Fibroblast of skin of right biceps (primary cell): ENCODE measurements around the gene PRSS21.
A peak's percentile ranks its signal among the peaks of the same experiment; 100 is the strongest.

Source experiments
- DNase-seq: peaks from one replicate; pipeline ENCODE4 v3.0.0-alpha.2; 2013

PRSS21 gene

DNA sequence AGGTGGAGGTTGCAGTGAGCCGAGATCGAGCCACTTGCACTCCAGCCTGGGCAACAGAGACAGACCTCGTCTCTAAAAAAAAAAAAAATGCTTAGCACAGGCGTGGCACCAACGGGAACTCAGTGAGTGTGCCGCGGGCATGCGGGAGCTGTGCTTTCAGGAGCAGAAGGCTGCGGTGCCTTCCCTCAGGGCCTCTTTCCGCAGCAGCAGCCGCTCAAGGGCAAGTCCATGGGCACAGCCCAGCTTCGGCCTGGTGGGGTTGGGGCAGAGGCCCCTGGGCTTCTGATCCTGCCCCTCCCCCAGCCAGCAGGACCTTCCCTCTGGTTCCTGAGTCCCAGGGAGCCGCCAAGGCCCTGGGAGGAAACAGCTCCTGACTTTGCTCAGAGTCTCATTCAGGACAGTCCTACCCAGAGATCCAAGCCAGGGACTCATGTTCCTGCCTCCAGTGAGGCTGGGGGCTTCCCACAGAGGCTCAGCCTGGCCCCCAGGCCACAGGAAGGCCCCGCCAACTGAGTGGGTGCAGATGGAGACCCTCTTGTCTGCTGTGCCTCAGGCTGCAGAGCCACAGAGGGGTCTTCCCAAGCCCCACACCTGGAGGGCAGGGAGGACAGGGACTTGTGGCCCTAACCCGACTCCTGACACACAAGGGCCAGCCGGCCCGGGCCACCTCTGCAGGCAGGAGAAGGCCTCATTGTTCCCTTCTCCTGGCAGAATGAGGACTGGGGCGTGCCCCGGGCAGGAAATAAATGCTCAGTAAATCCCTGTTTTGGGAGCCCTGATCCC is 9.7 kb downstream of the PRSS21 start:
- no peak for DNase-seq

DNA sequence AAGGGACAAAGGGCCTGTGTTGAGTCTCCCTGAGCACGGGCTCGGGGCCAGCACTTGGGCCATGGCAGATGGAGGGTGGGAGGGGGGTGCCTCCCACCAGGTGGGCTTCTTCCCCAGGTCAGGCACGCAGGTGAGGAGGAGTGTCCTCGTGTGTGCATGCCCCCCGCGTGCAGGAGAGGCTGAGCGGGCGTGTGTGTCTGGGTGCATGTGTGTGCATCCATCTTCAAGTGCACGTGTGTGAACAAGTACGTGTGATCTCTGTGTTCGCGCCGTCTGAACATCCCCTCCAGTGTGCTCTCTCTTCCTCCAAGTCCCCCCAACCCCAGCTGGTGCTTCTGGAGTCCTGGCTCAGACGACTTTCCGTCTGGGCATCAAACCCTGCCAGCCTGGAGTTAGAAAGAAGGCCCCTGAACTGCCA is 10.3 kb downstream of the PRSS21 start:
- no peak for DNase-seq

DNA sequence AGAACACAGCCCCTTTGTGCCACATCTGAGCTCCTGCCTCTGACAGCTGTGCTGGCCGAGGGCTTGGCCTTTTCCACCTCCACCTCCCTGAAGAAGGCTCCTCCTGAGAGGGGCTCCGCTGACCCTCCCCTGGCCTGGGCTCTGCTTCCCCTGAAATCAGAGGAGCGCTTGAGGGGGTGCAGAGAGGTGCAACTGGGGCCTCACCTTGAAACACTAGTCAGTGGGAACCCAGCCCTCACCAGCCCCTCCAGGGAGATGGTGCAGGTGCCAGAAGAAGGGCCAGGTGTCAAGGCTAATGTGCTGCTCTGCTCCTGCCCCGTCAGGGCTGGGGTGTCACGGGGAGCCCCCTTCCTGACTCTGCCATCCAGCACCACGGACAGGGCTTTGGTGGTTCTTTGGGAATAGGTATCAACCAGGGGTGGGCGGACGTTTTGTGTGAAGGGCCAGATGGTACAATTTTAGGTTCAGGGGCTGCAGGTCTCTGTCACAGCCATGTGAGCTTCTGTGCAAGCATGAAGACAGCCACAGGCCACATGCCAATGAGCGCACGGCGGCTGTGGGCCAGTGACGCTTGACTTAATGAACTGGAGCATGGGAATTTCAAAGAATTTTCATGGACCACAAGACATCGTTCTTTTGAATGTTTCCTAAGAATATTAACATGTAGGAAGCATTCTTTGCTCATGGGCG is 10.9 kb downstream of the PRSS21 start:
- no peak for DNase-seq

DNA sequence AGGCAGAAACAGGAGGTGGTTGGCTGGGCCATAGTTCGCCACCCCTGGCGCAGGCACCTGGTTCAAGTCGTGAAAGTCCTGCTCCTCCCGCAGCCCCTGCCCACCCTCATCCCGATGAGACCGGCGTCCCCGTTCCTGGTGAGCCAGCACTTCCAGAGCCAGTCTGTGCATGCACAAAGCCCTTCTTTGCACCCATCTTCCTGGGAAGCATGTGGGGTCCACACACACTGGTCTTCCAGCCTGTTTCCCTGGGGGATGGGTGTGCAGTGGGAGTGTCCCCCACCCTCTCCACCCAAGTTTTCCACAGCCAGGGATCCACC is 11.4 kb downstream of the PRSS21 start:
- no peak for DNase-seq

DNA sequence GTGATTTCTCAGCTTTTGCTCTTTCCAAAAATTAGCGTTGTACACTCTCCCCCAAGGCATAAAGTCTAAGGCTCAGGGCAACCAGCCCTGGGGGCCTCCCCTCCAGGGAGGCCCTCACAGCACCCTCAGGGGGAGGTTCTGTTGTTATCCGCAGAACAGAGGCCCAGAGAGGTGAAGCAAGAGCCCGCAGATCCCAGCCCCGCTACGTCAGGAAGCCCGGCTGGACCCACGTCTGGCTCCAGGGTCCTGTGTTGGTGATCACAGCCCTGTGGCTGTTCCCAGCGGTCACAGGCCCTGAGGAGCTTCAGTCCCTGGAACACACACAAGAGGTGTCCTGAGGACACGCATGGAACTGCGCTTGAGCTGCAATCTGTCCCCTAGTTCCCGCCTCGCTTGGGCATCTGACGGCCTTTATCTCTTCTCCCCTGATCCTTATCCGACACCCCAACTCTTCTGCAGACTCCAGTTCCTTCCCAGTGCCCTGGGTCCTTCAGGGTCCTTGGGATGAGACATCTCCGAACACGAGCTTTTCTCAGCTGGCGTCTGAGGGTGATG is 11.9 kb downstream of the PRSS21 start:
- no peak for DNase-seq

DNA sequence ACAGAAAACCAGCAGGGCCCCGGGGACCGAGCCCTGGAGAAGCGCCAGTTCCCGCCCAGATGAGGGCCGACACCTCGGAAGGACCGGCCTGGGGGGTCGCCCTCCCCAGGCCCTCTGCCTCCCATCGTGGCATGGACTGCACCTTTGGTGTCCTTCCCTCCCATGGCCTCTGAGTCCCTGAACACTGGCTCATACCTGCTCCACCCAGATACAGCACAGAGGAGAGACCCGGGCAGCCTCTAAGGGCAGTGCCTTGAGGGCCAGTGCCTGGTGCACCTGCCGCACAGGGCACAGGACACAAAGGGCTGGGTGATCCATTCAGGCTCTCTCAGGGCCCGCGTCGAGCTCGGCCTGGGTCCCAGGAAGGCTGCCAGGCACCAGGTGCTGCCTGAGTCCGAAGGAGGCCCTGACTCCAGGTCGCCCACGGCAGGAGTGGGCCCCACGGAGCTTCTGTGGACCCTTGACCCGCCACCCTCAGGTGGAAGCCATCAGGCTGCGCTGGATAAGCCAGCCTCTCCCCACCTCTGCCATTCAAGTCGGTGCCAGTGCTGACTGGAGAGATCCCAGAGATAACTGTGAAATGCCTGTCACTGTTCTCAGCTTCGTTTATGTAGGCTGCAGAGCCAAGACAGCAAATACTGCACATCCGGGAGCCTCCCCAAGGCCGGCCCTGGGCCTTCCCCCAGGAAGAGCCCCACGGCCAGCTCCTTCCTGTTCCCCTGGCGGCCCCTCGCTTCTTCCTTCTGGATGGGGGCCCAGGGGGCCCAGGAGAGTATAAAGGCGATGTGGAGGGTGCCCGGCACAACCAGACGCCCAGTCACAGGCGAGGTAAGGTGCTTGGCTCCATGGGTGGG is 12.7 kb downstream of the PRSS21 start, which contains the start of gene ZG16B:
TSS of gene ZG16B (plus strand) at position 803 of the 854 bp plus-strand sequence. CDS start 139 bp downstream, outside the sequence.
- no peak for DNase-seq

DNA sequence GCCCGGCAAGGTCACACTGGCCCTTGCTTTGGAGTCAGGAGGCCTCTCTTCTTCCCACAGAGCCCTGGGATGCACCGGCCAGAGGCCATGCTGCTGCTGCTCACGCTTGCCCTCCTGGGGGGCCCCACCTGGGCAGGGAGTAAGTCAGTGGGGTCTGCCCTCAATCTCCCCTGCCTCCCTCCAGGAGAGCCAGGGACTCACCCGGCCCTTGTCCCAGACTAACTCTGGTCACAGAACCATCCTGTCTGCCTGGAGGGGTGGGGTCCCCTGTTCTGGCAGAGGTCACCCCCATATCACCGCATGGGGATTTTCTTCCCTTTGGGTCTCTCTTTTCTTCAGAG is 13.3 kb downstream of the PRSS21 start:
- no peak for DNase-seq

DNA sequence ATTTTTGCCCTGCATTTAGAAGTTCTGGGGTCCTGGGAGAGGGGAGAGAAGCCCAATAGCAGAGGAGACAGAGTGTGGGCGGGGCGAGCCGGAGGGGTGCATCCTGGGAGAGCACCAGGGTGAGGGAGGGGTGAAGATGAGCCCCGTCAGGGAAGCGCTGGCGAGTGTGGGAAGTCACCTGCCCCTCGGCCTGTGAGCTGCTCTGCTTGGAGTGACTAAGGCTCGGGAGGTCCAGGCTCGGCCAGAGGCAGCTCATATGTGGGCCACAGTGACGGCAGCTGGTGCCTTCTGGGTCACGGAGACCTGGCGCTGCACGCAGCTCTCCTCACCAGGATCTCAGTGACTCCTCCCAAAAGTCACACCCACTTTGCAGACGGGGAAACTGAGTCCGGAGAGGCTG is 14.2 kb downstream of the PRSS21 start:
- no peak for DNase-seq

DNA sequence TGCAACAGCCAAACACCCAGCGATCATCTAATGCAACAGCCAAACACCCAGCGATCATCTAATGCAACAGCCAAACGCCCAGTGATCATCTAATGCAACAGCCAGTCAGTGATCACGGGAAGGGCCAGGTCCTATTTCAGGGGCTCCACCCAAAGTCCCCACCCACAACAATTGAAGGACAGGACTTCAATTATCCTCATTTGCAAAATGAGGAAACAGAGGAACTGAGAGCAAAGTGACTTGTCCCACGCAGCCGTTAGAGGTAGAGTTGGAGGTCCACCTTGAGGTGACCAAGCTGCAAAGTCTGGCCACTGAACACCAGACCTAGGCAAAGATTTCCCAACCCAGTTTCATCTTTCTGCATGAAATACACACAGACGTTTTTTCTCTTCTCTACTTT is 16.7 kb downstream of the PRSS21 start:
- no peak for DNase-seq

DNA sequence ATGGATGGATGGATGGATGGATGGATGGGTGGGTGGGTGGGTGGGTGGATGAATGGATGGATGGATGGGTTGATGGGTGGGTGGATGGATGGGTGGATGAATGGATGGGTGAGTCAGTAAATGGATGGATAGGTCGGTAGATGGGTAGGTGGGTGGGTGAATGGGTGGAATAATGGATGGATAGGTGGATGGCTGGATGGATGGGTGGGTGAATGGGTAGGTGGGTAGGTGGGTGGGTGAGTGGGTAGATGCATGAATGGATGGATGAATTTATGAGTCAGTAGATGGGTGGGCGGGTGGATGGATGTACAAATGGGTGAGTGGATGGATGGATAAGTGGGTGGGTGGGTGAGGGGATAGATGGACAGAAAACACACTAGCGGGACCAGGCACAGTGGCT is 17.9 kb downstream of the PRSS21 start:
- no peak for DNase-seq

DNA sequence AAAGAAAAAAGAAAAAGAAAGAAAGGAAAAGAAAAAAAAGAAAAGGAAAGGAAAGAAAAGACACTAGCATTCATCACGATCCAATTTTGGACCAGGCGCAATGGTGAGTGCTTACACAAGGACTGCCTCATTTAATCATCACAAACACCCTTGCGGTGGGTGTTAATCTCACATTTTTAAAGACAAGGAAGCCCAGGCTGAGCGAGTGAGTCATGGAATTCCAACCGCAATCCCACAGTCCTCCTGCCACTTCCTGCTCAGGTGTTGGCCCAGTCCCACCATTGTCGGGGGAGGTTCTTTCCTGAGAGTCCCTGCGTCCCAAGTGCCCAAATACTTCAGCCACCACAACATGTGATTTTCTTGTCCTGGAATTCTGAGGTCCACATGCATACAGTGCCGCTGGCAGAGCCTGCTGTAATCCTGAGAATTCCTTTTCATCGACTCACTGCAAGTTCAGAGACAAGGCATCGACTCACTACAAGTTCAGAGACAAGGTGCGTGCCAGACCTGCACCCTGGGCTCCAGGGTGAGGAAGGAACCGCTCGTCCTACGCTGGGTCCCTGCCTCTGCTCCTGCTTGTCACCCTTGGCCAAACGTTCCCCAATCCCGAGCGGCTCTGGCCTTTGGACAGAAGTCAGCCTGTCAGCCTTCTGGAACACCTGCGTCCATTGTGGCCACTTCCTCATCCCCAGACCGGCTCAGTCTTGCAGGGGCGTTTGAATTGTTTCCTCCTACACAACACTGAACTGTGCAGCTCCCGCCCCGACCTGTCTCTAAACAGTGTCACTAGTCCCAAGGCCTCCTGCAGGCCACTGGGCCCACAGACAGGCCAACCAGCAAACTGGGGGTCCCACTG is 18.8 kb downstream of the PRSS21 start:
- DNase-seq, result peak; percentile 100

DNA sequence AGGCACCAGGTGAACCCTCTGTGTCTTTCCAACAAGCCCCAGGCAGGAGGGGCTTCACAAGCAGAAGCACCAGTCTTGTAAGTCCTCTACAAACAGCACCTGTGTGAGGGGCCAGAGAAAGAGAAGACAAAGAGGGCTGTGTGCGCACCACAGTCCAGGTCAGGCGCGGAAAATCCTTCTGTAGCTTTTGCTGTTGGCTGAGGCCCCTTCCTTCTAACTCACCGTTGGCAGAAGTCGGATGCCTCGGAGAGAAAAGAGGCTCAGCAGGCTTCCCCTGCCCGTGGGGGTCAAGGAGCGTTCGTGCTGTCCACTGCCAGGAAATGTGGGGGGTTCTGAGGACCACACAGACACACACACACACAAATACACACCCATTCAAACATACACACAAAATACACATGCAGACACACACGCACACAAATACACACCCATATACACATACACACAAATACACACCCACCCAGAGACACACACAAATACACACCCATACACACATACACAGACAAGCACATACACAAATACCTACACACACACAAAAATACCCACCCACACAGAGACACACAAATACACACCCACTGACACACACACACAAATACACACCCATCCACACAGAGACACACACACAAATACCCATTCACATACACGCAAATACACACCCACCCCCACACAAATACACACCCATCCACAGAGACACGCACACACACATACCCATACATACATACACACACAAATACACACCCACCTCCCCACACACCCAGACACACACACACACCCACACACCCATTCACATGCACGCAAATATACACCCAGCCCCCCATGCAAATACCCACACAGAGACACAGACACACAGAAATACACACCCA is 19.8 kb downstream of the PRSS21 start:
- no peak for DNase-seq

DNA sequence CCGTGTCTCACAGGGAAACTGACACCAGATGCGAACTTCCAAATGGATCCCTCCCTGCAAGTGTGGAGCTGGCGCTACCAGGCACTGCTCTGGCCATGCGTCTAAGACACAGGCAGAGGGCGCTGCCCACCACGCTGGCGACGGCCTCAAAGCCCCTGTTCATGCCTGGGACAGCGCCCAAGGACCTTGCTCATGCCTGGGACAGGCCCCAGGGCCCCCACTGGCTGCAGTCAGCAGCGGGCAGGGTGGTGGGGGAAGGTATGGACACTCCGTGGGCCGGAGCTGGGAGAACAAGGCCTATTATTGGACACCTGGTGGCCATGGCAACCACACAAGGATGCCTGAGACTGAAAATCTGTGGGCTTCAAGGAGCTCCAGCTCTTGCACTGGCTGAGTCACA is 21.9 kb downstream of the PRSS21 start:
- DNase-seq, result peak; percentile 75

DNA sequence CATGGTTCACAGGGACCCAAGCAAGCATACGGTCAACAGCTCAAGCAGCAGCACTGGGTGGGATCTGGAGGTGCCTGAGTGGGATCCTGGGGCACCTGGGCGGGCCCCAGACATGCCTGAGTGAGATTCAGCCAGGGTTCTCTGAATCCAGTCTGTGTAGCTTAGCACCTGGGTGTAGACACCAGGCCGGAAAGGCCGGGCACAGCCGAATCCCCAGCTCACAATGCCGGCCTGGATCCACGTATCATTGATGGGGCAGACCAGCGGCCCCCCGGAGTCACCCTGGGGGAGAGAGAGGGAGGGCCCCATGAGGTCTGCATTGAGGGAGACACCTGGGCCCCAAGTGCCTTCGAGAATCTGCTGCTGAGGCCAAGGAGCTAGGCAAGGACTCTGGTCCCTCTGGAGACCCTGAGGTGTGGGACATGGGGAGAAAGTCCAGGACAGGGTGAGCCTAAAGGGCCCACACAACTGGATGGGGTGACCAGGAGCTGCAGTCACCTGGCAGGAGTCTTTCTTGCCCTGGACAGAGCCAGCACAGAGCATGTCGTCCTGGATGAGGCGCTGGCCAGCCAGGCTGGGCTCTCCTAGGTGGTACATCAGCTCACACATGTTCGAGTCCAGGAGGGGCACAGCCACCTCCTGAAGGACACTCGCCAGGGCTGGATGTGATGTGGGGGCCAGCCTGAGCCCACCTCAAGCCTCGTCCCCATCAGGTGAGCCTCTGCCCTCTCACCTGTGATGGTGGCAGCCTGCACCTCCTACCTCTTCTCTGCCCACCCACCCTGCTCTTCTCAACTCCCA is 22.8 kb downstream of the PRSS21 start:
- DNase-seq, result no peak

DNA sequence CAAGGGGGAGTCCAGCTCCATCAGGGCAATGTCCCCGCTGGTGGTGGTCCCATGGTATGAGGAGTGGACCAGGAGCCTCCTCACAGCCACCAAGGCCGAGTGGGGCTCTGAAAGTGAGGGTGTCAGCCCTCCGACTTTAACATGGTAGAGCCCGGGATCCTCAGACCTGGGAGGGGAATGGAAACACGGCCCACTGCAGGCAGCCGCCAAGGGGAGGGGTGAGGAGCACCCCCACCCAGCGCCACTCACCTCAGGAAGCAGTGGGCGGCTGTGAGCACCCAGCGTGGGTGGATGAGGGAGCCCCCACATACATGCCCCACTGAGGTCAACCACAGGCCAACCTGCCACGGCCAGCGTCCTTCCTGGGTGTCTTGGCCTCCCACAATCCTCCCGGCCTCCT is 23.9 kb downstream of the PRSS21 start:
- no peak for DNase-seq

DNA sequence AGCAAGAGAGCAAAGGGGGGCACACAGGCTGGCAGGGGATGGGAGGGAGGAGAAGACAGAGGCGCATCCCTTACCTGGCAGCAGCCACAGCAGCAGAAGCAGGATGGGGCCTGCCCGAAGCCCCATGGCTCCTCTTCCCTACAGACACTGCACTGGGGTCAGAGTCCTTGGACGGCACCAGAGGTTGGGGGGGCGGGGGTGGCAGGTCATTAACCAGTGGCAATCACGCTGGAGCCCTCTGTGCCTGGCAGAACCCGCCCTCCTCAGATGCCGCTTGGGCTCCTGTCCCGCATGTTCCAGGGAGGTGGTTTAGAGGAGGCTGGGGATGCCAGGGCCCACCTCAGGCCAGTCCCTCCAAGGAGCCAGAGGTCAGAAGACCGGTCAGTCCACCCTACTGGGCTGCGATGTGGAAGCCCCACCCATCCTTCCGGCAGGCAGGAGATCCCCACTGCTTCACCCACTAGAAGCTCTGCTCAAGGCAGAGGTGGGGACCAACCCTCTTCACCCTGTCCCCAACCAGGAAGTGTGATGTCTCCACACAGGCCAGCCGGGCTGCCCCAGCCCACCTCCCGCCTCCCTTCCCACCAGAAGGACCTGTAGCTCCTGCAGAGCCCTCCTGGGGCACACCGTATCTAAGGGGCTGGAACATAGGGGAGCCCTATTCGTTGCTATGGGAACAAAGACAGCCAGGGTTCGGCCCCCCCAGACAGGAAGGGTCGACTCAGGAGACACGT is 24.7 kb downstream of the PRSS21 start:
- DNase-seq, result no peak

DNA sequence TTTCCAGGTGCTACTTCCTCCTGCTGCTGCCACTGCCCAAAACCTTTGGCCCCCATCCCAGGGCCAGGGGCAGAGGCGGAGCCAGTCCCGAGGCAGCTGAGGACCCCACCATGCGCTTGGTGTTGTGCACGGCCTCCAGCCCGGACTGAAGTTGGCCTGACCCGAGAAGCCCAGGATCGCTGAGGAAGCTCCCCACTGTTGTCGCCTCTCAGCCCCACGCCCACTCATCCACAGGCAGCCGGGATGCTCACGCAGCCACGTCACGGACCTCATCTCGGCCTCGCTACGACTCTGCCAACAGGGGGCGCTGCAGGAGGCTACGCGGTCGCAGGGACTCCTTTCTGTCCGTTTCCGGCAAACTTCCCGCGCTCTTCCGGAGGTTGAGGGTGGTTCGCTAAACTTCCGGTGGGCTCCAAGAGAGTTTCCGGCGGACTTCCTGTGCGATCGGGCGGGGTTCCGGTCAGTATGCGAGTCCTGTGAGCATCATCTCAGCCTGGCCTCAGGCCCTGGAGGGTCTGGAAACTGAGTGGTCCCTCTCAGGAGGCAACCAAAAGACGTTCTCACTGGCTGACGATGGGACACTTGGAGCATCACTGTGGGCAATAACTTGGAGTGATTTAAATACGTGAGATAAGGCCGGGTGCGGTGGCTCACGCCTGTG is 25.4 kb downstream of the PRSS21 start:
- DNase-seq, result peak; percentile 58

DNA sequence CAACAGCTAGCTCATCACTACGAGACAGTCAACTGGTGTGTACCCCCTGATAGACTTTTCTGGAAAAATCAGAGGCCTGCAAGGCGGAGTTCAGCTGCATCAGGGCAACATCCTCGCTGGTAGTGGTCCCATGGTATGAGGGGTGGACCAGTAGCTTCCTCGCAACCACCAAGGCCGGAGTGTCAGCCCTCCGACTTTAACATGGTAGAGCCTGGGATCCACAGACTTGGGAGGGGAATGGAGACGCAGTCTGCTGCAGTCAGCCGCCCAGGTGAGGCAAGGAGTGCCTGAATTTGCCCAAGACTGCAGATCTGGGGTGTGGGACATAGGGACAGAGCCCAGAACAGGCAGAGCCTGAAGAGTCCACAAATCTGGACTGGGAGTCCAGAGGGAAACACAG is 26.5 kb downstream of the PRSS21 start:
- DNase-seq, result no peak

DNA sequence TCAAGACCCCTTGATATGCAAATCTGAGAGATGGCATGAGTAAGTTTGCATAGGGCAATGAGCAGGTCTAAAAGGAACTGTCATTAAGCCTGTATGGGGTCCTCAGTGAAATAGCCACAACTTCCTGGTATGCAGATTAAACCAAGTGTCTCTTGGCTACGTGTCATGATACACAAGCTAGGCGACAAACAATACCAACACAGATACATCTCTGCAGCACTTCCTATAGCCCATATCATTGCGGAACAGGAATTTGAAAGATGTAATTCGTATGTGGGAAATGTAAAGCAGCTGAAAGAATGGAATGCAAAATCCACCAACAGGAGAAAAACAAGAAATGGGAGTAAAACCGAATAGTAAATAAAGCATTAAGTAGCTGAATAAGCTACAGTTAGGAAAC is 28.1 kb downstream of the PRSS21 start:
- DNase-seq, result no peak
